HepG2 (cell line): ENCODE data around the gene CDC34. TPM values are rescaled to one million over a fixed set of nuclear protein-coding genes. Genes with fewer than 3 reads are reported as not detected.

ENCODE experiments used
- ARNT ChIP-seq: fragments of 450-650 bp; IDR thresholded peaks from 2 replicates; pipeline ENCODE4 v1.6.1; 2017
- ATF7 ChIP-seq, 2 experiments: fragments of 450-650 bp in 1 of 2; sonication (generic) in 1 of 2; formaldehyde crosslinking in 1 of 2; IDR thresholded peaks; 2 replicates each; pipeline versions ENCODE4 v1.4.0 to v1.6.1; 2016 to 2020; ENCODE audit warnings: antibody characterized with exemption in 1 of 2, mild to moderate bottlenecking in 1 of 2, missing genetic modification reagents in 1 of 2
- DDIT3 ChIP-seq: sonication (generic); formaldehyde crosslinking; IDR thresholded peaks from 2 replicates; pipeline ENCODE4 v1.4.0; 2020; ENCODE audit warnings: mild to moderate bottlenecking, missing genetic modification reagents
- HDAC1 ChIP-seq: sonication (generic); formaldehyde crosslinking; IDR thresholded peaks from 2 replicates; pipeline ENCODE4 v1.5.1; 2020; ENCODE audit warnings: mild to moderate bottlenecking, missing genetic modification reagents
- HNRNPLL ChIP-seq: fragments of 200-400 bp; formaldehyde crosslinking; IDR thresholded peaks from 2 replicates; pipeline ENCODE4 v1.6.1; 2017; ENCODE audit warnings: mild to moderate bottlenecking, low read depth, low read length; ENCODE audit not compliant: poor library complexity, severe bottlenecking
- HOMEZ ChIP-seq: IDR thresholded peaks from 2 replicates; pipeline ENCODE4 v1.6.1; 2016; ENCODE audit warnings: low read depth
- IRF9 ChIP-seq: sonication (generic); formaldehyde crosslinking; IDR thresholded peaks from 2 replicates; pipeline ENCODE4 v1.8.0; 2022; ENCODE audit warnings: missing genetic modification reagents, mild to moderate bottlenecking, borderline replicate concordance
- KDM1A ChIP-seq: IDR thresholded peaks from 2 replicates; pipeline ENCODE4 v1.6.1; 2016; ENCODE audit warnings: missing compliant biosample characterization
- MATR3 ChIP-seq: sonication (generic); formaldehyde crosslinking; IDR thresholded peaks from 2 replicates; pipeline ENCODE4 v1.4.0; 2020; ENCODE audit warnings: missing genetic modification reagents
- MIER3 ChIP-seq: IDR thresholded peaks from 2 replicates; pipeline ENCODE4 v1.6.1; 2016; ENCODE audit warnings: missing compliant biosample characterization, borderline replicate concordance
- NFRKB ChIP-seq: fragments of 450-650 bp; IDR thresholded peaks from 2 replicates; pipeline ENCODE4 v1.6.1; 2017
- PRPF4 ChIP-seq: fragments of 200-400 bp; formaldehyde crosslinking; IDR thresholded peaks from 2 replicates; pipeline ENCODE4 v1.6.1; 2016; ENCODE audit warnings: low read length, low read depth; ENCODE audit not compliant: poor library complexity, severe bottlenecking
- RXRB ChIP-seq: IDR thresholded peaks from 2 replicates; pipeline ENCODE4 v1.6.1; 2016; ENCODE audit warnings: borderline replicate concordance, missing genetic modification reagents, missing compliant biosample characterization
- TFE3 ChIP-seq: IDR thresholded peaks from 2 replicates; pipeline ENCODE4 v1.6.1; 2016
- ZKSCAN1 ChIP-seq: fragments of 150-350 bp; IDR thresholded peaks from 2 replicates; pipeline ENCODE4 v1.6.1; 2014; ENCODE audit warnings: low read length
- ZNF18 ChIP-seq: sonication (generic); formaldehyde crosslinking; IDR thresholded peaks from 2 replicates; pipeline ENCODE4 v1.8.0; 2022; ENCODE audit warnings: mild to moderate bottlenecking, missing genetic modification reagents; ENCODE audit not compliant: insufficient replicate concordance
- ZNF251 ChIP-seq: sonication (generic); formaldehyde crosslinking; IDR thresholded peaks from 2 replicates; pipeline ENCODE4 v1.9.0; 2021; ENCODE audit warnings: mild to moderate bottlenecking, missing genetic modification reagents
- ZNF274 ChIP-seq: sonication (generic); formaldehyde crosslinking; IDR thresholded peaks from 2 replicates; pipeline ENCODE4 v1.5.1; 2020; ENCODE audit warnings: mild to moderate bottlenecking, missing genetic modification reagents
- ZNF354B ChIP-seq: sonication (generic); formaldehyde crosslinking; IDR thresholded peaks from 2 replicates; pipeline ENCODE4 v1.8.0; 2022; ENCODE audit warnings: mild to moderate bottlenecking, missing genetic modification reagents
- ZNF496 ChIP-seq: sonication (generic); formaldehyde crosslinking; IDR thresholded peaks from 2 replicates; pipeline ENCODE4 v1.8.1; 2023; ENCODE audit warnings: mild to moderate bottlenecking, moderate library complexity, missing genetic modification reagents; ENCODE audit not compliant: insufficient replicate concordance
- ZNF550 ChIP-seq: sonication (generic); formaldehyde crosslinking; IDR thresholded peaks from 2 replicates; pipeline ENCODE4 v1.4.0; 2020; ENCODE audit warnings: mild to moderate bottlenecking, missing genetic modification reagents, borderline replicate concordance
- ZNF607 ChIP-seq: sonication (generic); formaldehyde crosslinking; IDR thresholded peaks from 2 replicates; pipeline ENCODE4 v1.5.1; 2020; ENCODE audit warnings: missing genetic modification reagents, mild to moderate bottlenecking, borderline replicate concordance
- ZNF629 ChIP-seq: sonication (generic); formaldehyde crosslinking; conservative IDR thresholded peaks from 2 replicates; pipeline ENCODE4 v1.5.0; 2020; ENCODE audit warnings: missing genetic modification reagents
- ZNF670 ChIP-seq: sonication (generic); formaldehyde crosslinking; IDR thresholded peaks from 2 replicates; pipeline ENCODE4 v1.8.0; 2022; ENCODE audit warnings: mild to moderate bottlenecking, missing genetic modification reagents, borderline replicate concordance
- ZNF761 ChIP-seq: sonication (generic); formaldehyde crosslinking; conservative IDR thresholded peaks from 2 replicates; pipeline ENCODE4 v1.4.0; 2020; ENCODE audit warnings: mild to moderate bottlenecking, missing genetic modification reagents
- ZNF891 ChIP-seq: sonication (generic); formaldehyde crosslinking; IDR thresholded peaks from 2 replicates; pipeline ENCODE4 v1.5.0; 2020; ENCODE audit warnings: mild to moderate bottlenecking, missing genetic modification reagents
- ZSCAN21 ChIP-seq: sonication (generic); formaldehyde crosslinking; IDR thresholded peaks from 2 replicates; pipeline ENCODE4 v1.8.0; 2022; ENCODE audit warnings: mild to moderate bottlenecking, missing genetic modification reagents, moderate library complexity, borderline replicate concordance
- polyA plus RNA-seq, 8 experiments: library from polyadenylated mRNA; depleted of rRNA in 3 of 8; stranded (reverse) in 7 of 8; unstranded in 1 of 8; fragments of >200 nt; fragmentation: Illumina TruSeq in 4 of 8; extraction: Trizol in 4 of 8; gene quantifications; 2 replicates each; pipeline versions ENCODE4 v1.2.1 to v1.2.3, GENCODE V29; 2011 to 2016; ENCODE audit warnings: low read depth in 4 of 8, missing spikeins in 1 of 8, mixed read lengths in 1 of 8; ENCODE audit not compliant: insufficient read depth in 1 of 8
- total RNA-seq, 5 experiments: library from RNA; depleted of rRNA; stranded (reverse); fragments of >200 nt; fragmentation: Illumina TruSeq; extraction: Trizol; gene quantifications; 2 replicates each; pipeline ENCODE4 v1.2.3, GENCODE V29; 2016; ENCODE audit warnings: low read depth in 1 of 5

The CDC34 gene
- total and polyA plus RNA-seq, 2 of the 13 experiments (the other 11 are each of a cell fraction or from before 2014, with no cell fraction given) = 138 to 150 TPM

- TF ChIP-seq ZNF761 (CRISPR knock-in tag) = no peak
- TF ChIP-seq ZNF496 (CRISPR knock-in tag) = no peak
- no peak for TF ChIP-seq ZNF629
- TF ChIP-seq RXRB (CRISPR knock-in tag) = no peak
- no peak for TF ChIP-seq MIER3 (CRISPR knock-in tag)
- TF ChIP-seq ARNT = no peak
- no peak for TF ChIP-seq ATF7 (IDR thresholded peaks at IDR 0.05)
- no peak for TF ChIP-seq ATF7 (CRISPR knock-in tag; IDR thresholded peaks at IDR 0.05)
- TF ChIP-seq ZNF607 (CRISPR knock-in tag) = no peak
- no peak for TF ChIP-seq ZNF550 (CRISPR knock-in tag)
- no peak for TF ChIP-seq KDM1A (CRISPR knock-in tag)
- TF ChIP-seq ZNF891 (CRISPR knock-in tag) = no peak
- no peak for TF ChIP-seq ZKSCAN1
- no peak for TF ChIP-seq MATR3
- no peak for TF ChIP-seq PRPF4
- TF ChIP-seq ZNF18 = no peak
- TF ChIP-seq HNRNPLL = no peak
- TF ChIP-seq DDIT3 (CRISPR knock-in tag) = no peak
- TF ChIP-seq HOMEZ (CRISPR knock-in tag) = no peak
- no peak for TF ChIP-seq NFRKB
- TF ChIP-seq ZNF354B (CRISPR knock-in tag) = no peak
- no peak for TF ChIP-seq ZSCAN21 (CRISPR knock-in tag)
- TF ChIP-seq ZNF274 (CRISPR knock-in tag) = no peak
- TF ChIP-seq HDAC1 (CRISPR knock-in tag) = peak; percentile 13; the same call in 1 of the 2 replicates
- no peak for TF ChIP-seq IRF9 (CRISPR knock-in tag)
- no peak for TF ChIP-seq ZNF251 (CRISPR knock-in tag)
- TF ChIP-seq TFE3 (CRISPR knock-in tag) = no peak
- 0 out of 2 replicates have a peak, but pooled peaks have one; percentile 6 for TF ChIP-seq ZNF670
These were observed 33.1 kb upstream of the CDC34 start (continued) for GRCh38 chr19:498511-498891.
